ENCODE results near the gene C4orf36.

The C4orf36 gene

DNA sequence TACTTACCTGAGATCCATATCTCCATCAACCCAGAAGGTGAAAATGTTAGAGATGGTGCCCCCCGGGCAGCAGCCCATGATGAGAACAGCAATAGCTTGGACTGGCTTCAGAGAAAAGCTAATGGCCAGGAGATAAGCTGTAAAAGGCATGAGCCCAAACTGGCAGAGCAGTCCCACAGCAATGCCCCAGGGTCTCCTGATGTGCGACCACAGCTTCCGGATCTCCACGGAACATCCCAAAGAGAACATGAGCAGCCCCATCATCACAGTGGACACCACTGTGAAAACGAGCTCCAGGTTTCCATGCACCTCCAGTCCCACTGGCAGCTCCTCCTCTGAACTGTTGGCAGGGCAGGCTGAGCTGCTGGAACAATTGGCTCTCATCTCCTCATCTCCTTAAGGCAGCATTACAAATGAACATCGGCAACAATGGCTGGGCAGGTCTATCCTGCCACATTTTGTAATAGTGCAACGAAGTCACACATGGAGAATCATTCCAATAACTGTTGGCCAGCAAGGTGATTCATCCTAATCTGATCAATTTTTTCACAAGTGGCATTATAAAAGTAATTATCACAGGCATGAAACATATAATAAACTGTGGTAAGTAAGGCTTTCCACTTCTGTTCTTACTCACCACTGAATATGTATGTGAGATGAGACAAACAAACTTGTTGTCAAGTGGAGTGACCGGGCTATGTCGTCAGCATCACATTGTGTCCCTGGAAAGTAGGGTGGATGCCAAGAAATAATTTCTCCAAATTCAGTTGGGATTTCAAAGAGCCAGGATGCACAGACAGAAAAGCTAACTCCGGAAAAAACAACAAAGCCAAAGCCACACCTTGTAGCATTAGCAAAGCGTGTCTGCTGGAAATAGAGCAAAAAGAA lies 43.2 kb downstream of the C4orf36 start, which contains the start of gene SLC10A6:
Gene SLC10A6, minus strand, starts transcription at position 653 of the 888 bp plus-strand sequence. Its CDS starts 269 bp downstream, at position 384.
- TF ChIP-seq, protein P1, sequence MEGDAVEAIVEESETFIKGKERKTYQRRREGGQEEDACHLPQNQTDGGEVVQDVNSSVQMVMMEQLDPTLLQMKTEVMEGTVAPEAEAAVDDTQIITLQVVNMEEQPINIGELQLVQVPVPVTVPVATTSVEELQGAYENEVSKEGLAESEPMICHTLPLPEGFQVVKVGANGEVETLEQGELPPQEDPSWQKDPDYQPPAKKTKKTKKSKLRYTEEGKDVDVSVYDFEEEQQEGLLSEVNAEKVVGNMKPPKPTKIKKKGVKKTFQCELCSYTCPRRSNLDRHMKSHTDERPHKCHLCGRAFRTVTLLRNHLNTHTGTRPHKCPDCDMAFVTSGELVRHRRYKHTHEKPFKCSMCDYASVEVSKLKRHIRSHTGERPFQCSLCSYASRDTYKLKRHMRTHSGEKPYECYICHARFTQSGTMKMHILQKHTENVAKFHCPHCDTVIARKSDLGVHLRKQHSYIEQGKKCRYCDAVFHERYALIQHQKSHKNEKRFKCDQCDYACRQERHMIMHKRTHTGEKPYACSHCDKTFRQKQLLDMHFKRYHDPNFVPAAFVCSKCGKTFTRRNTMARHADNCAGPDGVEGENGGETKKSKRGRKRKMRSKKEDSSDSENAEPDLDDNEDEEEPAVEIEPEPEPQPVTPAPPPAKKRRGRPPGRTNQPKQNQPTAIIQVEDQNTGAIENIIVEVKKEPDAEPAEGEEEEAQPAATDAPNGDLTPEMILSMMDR (IDR thresholded peaks at IDR 0.05; ENCODE audit: low read depth, low read length), result no peak
- DNase-seq (ENCODE audit: extremely low read depth, low read depth), result no peak

DNA sequence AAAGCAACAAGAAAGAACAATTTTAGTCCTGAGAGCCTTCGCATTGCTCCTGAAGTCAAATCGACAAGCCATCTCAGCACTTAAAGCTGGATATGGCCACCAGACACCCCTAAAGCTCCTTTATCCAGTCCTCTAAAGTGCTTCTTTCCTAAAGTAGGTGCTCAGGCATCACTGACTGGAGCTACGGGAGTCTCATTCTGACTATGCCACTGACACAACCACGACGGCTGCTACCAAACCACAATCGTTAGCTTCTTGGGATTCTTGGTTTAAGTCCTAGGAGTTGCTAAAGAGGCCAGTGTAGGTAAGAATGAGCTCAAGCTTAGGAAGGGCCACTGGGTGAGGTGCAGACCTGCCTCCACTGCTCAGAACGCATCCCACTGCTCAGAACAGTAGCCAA lies 44.1 kb downstream of the C4orf36 start:
- TF ChIP-seq, protein P1 (IDR thresholded peaks at IDR 0.05; ENCODE audit: low read depth, low read length), result no peak
- no peak for DNase-seq (ENCODE audit: extremely low read depth, low read depth)

DNA sequence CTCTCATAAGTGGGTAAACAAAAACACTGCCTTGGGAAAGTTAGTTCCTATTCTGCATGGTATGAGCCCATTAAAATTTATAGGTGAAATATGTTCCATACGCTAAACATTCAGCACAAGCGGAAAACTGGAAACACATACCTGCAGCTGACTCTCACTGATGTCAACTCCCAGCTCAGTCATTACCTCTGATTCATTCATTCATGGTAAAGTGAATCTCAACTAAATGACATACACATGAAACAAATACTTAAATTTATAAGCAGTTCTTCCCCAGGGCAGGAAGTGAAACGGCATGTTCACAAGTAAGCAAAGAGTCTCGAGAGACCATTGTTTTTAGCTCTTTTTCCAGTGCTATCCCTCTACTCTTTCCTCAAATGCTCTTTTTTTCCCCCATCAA lies 44.7 kb downstream of the C4orf36 start:
- no peak for DNase-seq (ENCODE audit: extremely low read depth, low read depth)
- TF ChIP-seq, protein P1 (IDR thresholded peaks at IDR 0.05; ENCODE audit: low read depth, low read length), result no peak

DNA sequence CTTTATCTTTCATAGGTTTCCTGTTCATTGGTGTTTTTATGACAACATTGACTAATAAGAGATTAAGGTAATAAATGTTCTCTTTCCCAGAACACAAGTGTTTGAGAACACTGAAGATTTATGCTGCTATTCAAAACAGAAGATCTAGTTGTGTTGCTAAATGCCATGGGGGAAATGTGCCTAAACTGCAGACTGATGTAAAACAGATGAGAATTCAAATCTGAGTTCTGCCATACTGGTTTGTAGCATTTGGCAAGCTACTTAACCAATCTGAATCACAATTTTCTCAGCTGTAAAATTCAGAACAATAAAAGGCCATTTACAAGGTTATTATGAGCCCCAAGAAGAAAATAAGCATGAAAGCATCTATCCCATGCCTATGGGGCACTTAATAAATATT lies 45.3 kb downstream of the C4orf36 start:
- no peak for DNase-seq (ENCODE audit: extremely low read depth, low read depth)
- TF ChIP-seq, protein P1 (IDR thresholded peaks at IDR 0.05; ENCODE audit: low read depth, low read length), result no peak

DNA sequence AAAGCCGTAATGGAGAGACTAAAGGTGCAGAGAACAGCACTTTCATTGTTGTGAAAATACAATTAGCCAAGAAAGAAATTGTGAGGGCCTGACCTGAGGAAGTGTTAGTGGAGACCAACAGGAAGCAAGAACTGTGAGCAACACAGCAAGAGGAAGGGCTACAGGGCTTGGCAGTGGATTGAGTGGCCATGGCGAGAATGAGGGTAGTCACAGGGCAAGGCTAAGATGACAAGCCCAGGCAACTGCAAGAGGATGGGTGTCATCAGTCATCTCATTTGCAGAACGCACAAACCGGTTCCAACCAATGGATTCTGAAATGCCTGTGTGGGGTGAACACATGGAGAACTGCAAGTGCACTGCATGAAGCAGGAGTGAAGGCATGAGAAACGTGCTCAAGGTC lies 46.6 kb downstream of the C4orf36 start:
- DNase-seq (ENCODE audit: extremely low read depth, low read depth), result no peak
- TF ChIP-seq, protein P1 (IDR thresholded peaks at IDR 0.05; ENCODE audit: low read depth, low read length), result no peak

DNA sequence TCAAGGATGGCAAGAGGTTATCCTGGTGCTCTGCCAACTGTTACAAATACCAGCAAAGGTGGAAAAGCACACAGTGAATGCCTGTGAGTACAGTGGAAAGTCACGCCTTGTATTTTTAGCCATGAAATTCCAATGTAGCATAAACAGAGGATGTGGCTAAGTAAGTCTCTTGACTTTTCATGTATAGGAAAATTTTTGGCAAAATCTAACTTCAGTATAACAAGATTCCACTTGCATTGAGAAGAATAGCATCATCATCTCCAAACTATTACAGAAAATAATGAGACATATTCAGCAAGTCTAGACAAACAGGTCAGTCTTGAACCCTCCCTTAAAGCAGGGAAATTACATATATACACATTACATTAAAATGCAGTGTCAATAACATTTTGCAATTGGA lies 50.9 kb downstream of the C4orf36 start:
- TF ChIP-seq, protein P1 (IDR thresholded peaks at IDR 0.05; ENCODE audit: low read depth, low read length), result no peak
- no peak for DNase-seq (ENCODE audit: extremely low read depth, low read depth)

DNA sequence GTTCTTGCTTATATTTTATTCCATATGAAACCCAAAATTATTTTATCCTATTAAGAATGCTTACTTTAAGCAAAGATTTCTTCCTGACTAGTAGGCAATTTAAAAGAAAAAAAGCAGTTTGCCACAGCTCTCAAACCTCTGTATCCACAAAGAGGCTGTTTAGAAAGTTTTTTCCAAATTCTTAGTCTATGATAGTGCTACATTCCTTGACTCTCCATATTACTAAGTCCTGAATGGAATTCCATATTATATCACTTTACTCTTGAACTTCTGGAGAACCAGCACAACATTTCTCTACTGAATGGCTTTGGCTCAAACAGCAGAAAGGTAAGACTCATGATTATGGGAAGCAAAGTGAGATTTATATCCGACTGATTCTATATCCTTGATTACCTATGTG lies 51.4 kb downstream of the C4orf36 start:
- TF ChIP-seq, protein P1 (IDR thresholded peaks at IDR 0.05; ENCODE audit: low read depth, low read length), result no peak
- DNase-seq (ENCODE audit: extremely low read depth, low read depth), result no peak
